MM.1S (cell line): Measurements from ENCODE around the gene STARD8.
"Not testable (repeated sequence)": the region's sequence is repeated elsewhere in the genome, so short reads cannot be mapped to it uniquely, and the experiment has no call there.

Source experiments
- DNase-seq: peaks from one replicate; pipeline ENCODE4 v3.0.0-alpha.2; 2015
- H2AFZ ChIP-seq: fragments of 300-600 bp; sonication (generic); 2 replicates; pipeline ENCODE4 v1.6.0; 2016; ENCODE audit warnings: antibody characterized with exemption, low read length
- H3F3A ChIP-seq: fragments of 300-600 bp; sonication (generic); 2 replicates; pipeline ENCODE4 v1.6.1; 2016; ENCODE audit warnings: mild to moderate bottlenecking, antibody characterized with exemption, low read length, moderate library complexity, mixed read lengths; ENCODE audit not compliant: insufficient read depth
- H3K27ac ChIP-seq: fragments of 300-600 bp; sonication (generic); 2 replicates; pipeline ENCODE4 v1.5.1; 2016; ENCODE audit warnings: mild to moderate bottlenecking, low read length
- H3K27me3 ChIP-seq: fragments of 300-600 bp; sonication (generic); replicated peaks from 2 replicates; pipeline ENCODE4 v1.6.0; 2016; ENCODE audit warnings: low read length; ENCODE audit not compliant: insufficient read depth
- H3K36me3 ChIP-seq: fragments of 300-600 bp; sonication (generic); replicated peaks from 2 replicates; pipeline ENCODE4 v1.6.1; 2016; ENCODE audit warnings: mild to moderate bottlenecking, low read length, mixed read lengths; ENCODE audit not compliant: insufficient read depth
- H3K4me1 ChIP-seq: fragments of 300-600 bp; sonication (generic); 2 replicates; pipeline ENCODE4 v1.6.1; 2016; ENCODE audit warnings: low read length, mixed read lengths
- H3K4me2 ChIP-seq: fragments of 300-600 bp; sonication (generic); 2 replicates; pipeline ENCODE4 v1.6.0; 2016; ENCODE audit warnings: low read depth, low read length
- H3K4me3 ChIP-seq: fragments of 300-600 bp; sonication (generic); 2 replicates; pipeline ENCODE4 v1.5.1; 2016; ENCODE audit warnings: low read length, mixed read lengths
- H3K79me2 ChIP-seq: fragments of 300-600 bp; sonication (generic); 2 replicates; pipeline ENCODE4 v1.6.1; 2016; ENCODE audit warnings: mixed run types, low read length, mixed read lengths
- H3K9ac ChIP-seq: fragments of 300-600 bp; sonication (generic); 2 replicates; pipeline ENCODE4 v1.6.1; 2016; ENCODE audit warnings: low read length, mixed read lengths
- H3K9me2 ChIP-seq: fragments of 300-600 bp; sonication (generic); replicated peaks from 2 replicates; pipeline ENCODE4 v1.6.1; 2016; ENCODE audit warnings: mild to moderate bottlenecking, low read length, mixed read lengths; ENCODE audit not compliant: insufficient read depth
- H3K9me3 ChIP-seq: fragments of 300-600 bp; sonication (generic); replicated peaks from 2 replicates; pipeline ENCODE4 v1.6.1; 2016; ENCODE audit warnings: mild to moderate bottlenecking, low read length, mixed read lengths; ENCODE audit not compliant: insufficient read depth
- H4K20me1 ChIP-seq: fragments of 300-600 bp; sonication (generic); 2 replicates; pipeline ENCODE4 v1.6.1; 2016; ENCODE audit warnings: mild to moderate bottlenecking, low read length, moderate library complexity, mixed read lengths; ENCODE audit not compliant: insufficient read depth
- CTCF ChIP-seq: fragments of 300-600 bp; sonication (generic); IDR thresholded peaks from 2 replicates; pipeline ENCODE4 v1.5.1; 2016; ENCODE audit warnings: antibody characterized with exemption, low read length, mixed read lengths
- EZH2 ChIP-seq: fragments of 300-600 bp; sonication (generic); optimal IDR thresholded peaks from 2 replicates; pipeline ENCODE3; 2017; ENCODE audit warnings: low read depth, mild to moderate bottlenecking, antibody characterized with exemption, low read length, mixed read lengths
- EZH2phosphoT487 ChIP-seq: fragments of 300-600 bp; sonication (generic); IDR thresholded peaks from 2 replicates; pipeline ENCODE4 v1.6.1; 2018; ENCODE audit warnings: antibody characterized with exemption, low read length

The STARD8 gene

GRCh38 chrX:68627986-68628385, 19.5 kb upstream of the STARD8 start:
- Histone ChIP-seq H3K4me2 (no peak overlapping the region), H3K4me3 (no peak overlapping the region), H3K4me1 (no peaks in the 10 kb centered on the region), H3K9me3 (no peaks in the 10 kb centered on the region), H3K9me2 (no peaks in the 10 kb centered on the region), H3K27me3 (no peaks in the 10 kb centered on the region), H3F3A (no peaks in the 10 kb centered on the region), H3K79me2 (no peaks in the 10 kb centered on the region), H3K27ac (no peak overlapping the region), H4K20me1 (no peaks in the 10 kb centered on the region), H3K36me3 (no peaks in the 10 kb centered on the region), H3K9ac (no peak overlapping the region), H2AFZ (no peak overlapping the region)
- no peak for TF ChIP-seq EZH2
- no peak for TF ChIP-seq CTCF
- no peak for TF ChIP-seq EZH2phosphoT487
- DNase-seq: no peak

- H3K27me3 ChIP-seq, H3K9me3 ChIP-seq, H3K4me1 ChIP-seq, H3K79me2 ChIP-seq, H3K36me3 ChIP-seq, H3K9ac ChIP-seq, DNase-seq, H3K4me3 ChIP-seq, H3K9me2 ChIP-seq, H3K4me2 ChIP-seq, H3K27ac ChIP-seq, H4K20me1 ChIP-seq, H2AFZ ChIP-seq, H3F3A ChIP-seq: not testable (repeated sequence)
These were observed 17.5 kb upstream of the STARD8 start for GRCh38 chrX:68629936-68630335.

- no peaks in the 10 kb centered on the region for H3K27me3 ChIP-seq
- H3K27ac ChIP-seq: no peak overlapping the region
- H4K20me1 ChIP-seq: no peaks in the 10 kb centered on the region
- no peak overlapping the region for H3K4me2 ChIP-seq
- H3K36me3 ChIP-seq: no peaks in the 10 kb centered on the region
- H3K9me3 ChIP-seq: no peaks in the 10 kb centered on the region
- no peak overlapping the region for H3K4me3 ChIP-seq
- H3K9me2 ChIP-seq: no peaks in the 10 kb centered on the region
- no peaks in the 10 kb centered on the region for H3F3A ChIP-seq
- H3K9ac ChIP-seq: no peak overlapping the region
- no peak for TF ChIP-seq EZH2phosphoT487
- no peak for TF ChIP-seq CTCF
- no peak for TF ChIP-seq EZH2
- no peak overlapping the region for H2AFZ ChIP-seq
- H3K79me2 ChIP-seq: no peaks in the 10 kb centered on the region
- no peak for DNase-seq
- H3K4me1 ChIP-seq: no peaks in the 10 kb centered on the region
These were observed 16.1 kb upstream of the STARD8 start for GRCh38 chrX:68631336-68631735.

GRCh38 chrX:68632491-68632890, 15.0 kb upstream of the STARD8 start:
- Histone ChIP-seq H3K79me2 (no peaks in the 10 kb centered on the region), H3K4me3 (no peak overlapping the region), H3K9me2 (no peaks in the 10 kb centered on the region), H3K36me3 (no peaks in the 10 kb centered on the region), H3K27ac (no peak overlapping the region), H3K4me1 (no peaks in the 10 kb centered on the region), H3F3A (no peaks in the 10 kb centered on the region), H3K9me3 (no peaks in the 10 kb centered on the region), H2AFZ (no peak overlapping the region), H4K20me1 (no peaks in the 10 kb centered on the region), H3K9ac (no peak overlapping the region), H3K27me3 (no peaks in the 10 kb centered on the region), H3K4me2 (no peak overlapping the region)
- TF ChIP-seq CTCF (no peak), EZH2phosphoT487 (no peak), EZH2 (no peak)
- DNase-seq: no peak
